Fibroblast of villous mesenchyme (primary cell): ENCODE results near the gene ENAH. TPM values are rescaled to one million over a fixed set of nuclear protein-coding genes. Genes with fewer than 3 reads are reported as not detected.

Experiments
- DNase-seq: peaks from one replicate; pipeline ENCODE4 v3.0.0-alpha.2; 2010; ENCODE audit warnings: low read depth
- H3K4me3 ChIP-seq: 2 replicates; pipeline ENCODE4 v1.5.1; 2011; ENCODE audit warnings: low read depth, mild to moderate bottlenecking, low read length
- total RNA-seq: library from RNA; depleted of rRNA; stranded (reverse); fragments of >200 nt; gene quantifications from 2 replicates; pipeline ENCODE4 v1.2.3, GENCODE V29; 2012
- TF ChIP-seq, protein P1 (sequence below): IDR thresholded peaks from 2 replicates; pipeline ENCODE4 v1.5.1; 2012; ENCODE audit warnings: low read depth, mild to moderate bottlenecking, low read length; ENCODE audit not compliant: insufficient read depth

ENAH gene
- total RNA-seq, 1 donor = 135 TPM

DNA sequence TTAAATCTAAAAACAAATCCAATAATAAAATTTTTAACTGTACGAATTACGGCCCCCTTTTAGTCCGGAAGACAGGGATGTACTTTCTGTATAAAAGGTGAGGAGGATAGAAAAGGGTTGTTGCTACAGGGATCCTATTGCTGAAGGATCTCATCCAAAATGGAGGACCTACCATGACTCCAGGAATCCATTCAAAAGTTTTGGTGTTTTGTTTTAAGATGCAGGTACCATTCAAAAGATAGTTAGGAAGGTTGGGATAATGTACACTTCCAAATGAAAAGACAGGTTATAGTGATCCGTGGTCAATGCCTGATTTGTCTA is 1.3 kb upstream of the ENAH start:
- H3K4me3 ChIP-seq = peak overlapping the region; percentile 76
- DNase-seq = no peak
- TF ChIP-seq, protein P1, sequence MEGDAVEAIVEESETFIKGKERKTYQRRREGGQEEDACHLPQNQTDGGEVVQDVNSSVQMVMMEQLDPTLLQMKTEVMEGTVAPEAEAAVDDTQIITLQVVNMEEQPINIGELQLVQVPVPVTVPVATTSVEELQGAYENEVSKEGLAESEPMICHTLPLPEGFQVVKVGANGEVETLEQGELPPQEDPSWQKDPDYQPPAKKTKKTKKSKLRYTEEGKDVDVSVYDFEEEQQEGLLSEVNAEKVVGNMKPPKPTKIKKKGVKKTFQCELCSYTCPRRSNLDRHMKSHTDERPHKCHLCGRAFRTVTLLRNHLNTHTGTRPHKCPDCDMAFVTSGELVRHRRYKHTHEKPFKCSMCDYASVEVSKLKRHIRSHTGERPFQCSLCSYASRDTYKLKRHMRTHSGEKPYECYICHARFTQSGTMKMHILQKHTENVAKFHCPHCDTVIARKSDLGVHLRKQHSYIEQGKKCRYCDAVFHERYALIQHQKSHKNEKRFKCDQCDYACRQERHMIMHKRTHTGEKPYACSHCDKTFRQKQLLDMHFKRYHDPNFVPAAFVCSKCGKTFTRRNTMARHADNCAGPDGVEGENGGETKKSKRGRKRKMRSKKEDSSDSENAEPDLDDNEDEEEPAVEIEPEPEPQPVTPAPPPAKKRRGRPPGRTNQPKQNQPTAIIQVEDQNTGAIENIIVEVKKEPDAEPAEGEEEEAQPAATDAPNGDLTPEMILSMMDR = no peak

DNA sequence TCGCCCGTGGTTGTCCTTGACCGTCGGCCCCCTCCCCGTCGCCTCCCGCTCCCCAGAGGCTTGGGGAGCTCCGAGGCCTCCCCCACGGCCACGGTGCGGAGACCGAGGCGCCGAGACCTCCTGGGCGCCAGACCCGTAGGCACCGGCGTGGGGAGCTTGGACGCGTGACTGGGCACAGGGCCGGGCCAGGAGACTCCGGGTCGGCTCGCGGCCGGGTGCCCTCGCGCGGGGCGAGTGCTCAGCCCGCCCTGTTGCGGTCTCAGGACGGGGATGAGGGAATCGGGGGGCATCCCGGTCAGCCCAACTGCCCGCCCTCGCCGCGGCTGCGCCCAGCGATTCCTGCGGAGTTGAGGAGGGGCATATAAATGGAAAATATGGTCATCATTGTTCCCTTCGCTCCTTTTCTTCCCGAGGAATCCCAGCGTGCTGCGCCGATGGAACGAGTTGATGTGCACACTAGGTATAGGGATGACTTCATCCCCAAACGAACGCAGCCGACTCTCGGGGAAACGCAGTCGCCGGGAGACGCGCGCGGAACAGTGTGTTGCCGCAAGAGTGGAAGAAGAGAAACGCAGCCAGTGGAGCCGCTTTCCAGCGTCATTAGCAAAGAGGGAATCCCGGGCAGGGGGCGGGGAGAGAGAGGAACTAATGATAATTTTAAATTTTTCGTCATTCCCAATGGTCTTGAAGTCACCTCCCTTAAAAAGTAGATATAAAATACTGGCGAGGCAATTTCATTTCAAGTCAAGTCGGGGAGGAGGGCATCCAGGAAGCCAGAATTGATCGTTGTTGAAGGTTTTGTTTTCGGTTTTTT is 747 bp upstream of the ENAH start:
- peak overlapping the region; percentile 76 for H3K4me3 ChIP-seq
- peak; percentile 82 for DNase-seq
- TF ChIP-seq, protein P1 = no peak

DNA sequence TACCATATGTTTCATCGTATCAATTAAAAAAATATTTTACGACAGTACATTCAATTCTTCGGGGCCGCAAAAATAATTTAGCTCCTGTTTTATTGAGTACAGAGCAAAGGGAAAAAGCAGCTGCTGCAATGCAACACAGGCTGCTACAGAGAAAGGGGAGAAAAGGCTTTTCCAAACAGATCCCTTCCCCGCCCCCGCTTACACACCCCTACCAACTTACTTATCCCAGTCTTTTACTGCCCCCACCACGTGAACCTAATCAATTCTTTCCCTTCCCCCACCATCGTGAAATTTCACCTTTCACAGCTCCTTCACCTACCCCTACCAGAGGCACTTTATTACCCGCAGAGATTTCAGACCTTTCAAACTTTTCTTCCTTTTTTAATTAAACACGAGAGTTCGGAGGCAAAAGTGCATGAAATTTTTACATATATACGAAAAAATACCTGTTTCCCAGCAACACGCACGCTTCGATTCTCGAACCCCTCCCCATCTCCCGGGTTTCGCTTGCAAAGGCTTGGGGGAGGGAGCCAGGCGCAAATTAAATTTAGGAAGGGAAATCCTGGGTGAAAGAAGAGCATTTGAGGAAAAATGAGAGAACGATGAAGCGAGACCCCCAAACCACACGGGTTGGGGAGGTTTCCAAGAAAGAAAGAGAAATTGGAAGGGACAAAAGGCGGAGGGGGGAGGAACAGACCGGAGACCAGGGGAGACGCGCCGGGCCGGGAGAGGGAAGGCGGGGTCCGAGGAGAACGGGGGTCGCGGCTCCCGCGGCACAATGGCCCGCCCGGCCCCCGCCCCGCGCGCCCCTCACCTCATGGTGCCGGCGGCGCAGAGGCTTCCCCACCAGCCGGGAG is 823 bp downstream of the ENAH start:
- peak; percentile 55 for DNase-seq
- TF ChIP-seq, protein P1 = no peak
- peak overlapping the region; percentile 92 for H3K4me3 ChIP-seq

DNA sequence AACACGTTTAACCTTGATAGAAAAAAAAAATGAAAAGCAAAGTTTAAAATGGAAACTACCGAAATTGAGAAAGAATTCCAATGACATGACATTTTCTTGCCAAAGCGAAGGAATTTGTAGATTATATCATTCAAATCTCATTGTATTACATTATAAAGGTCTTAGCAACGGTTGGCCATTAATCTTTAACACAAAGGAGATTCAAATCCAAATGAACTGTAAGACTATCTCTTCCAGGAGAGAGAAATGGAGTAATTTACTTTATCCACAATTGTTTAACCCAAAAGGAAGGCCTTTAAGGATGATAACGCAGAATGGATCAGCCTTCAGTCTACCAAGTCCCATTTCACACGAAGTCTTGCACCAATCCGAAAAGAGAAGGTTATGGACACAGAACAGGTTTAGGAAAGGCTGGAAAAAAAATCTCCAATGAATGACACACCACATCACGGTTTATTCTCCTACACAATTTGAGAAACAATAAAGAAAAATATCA is 1.5 kb downstream of the ENAH start:
- TF ChIP-seq, protein P1 = no peak
- H3K4me3 ChIP-seq = peak overlapping the region; percentile 92
- DNase-seq = peak; percentile 47

DNA sequence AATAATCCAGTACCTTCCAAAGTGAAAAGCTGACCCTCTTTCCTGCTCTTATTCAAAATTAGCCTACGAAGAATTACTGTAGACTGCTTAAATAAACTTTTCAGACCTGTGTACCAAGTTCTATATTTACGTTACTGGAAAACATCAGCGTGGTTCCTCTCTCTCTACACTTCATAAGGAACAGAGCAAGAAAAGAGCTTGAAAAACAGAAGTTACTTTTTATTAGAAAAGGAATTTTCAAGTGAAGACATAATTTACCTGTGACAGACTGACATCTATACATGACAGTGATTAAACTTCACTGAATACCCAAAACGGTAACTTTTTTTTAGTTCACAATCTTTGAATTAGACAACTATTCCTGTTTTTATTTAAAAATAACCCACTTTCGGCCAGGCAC is 2.7 kb downstream of the ENAH start:
- DNase-seq = no peak
- peak overlapping the region; percentile 92 for H3K4me3 ChIP-seq
- TF ChIP-seq, protein P1 = no peak

DNA sequence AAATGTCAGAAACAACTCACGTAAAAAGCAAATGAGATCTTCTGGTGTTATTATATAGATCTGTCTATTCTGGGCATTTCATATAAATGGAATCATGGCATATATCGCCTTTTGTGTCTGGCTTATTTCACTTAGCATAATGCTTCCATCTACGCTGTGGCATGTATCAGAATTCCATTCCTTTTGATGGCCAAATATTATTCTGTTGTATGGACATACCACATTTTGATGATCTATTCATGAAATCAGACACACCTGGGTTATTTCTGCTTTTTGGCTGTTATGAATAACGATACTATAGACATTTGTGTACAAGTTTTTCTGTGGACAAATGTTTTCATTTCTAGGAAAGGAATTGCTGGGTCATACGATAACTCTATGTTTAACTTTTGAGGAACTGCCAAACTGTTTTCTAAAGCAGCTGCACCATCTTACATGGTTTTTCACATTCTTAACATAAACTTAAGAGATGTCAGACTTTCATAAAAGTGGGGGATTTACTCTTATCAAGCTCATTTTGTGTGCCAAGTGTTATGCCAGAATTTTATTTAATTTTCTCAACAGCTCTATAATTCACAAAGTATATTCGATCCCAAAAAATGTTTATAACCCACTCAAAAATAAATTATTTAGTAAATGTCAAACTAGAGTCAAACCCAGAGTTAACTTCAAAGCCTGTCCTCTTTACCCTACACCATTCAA is 7.6 kb downstream of the ENAH start:
- TF ChIP-seq, protein P1 = no peak
- no peak for DNase-seq
- H3K4me3 ChIP-seq = no peak overlapping the region
